MG63 (cell line): ENCODE results near the gene TP73. TPM values are rescaled to one million over a fixed set of nuclear protein-coding genes. Genes with fewer than 3 reads are reported as not detected.

Source experiments
- DNase-seq: peaks from one replicate; pipeline ENCODE4 v3.0.0-alpha.2; 2020
- H3K27me3 ChIP-seq: fragments of 250-450 bp; sonication (Bioruptor Pico); 2 replicates; pipeline ENCODE4 v1.5.1; 2020; ENCODE audit warnings: mild to moderate bottlenecking, moderate library complexity
- H3K36me3 ChIP-seq: fragments of 250-450 bp; sonication (Bioruptor Pico); 2 replicates; pipeline ENCODE4 v1.5.1; 2020; ENCODE audit warnings: mild to moderate bottlenecking, moderate library complexity
- H3K4me3 ChIP-seq: fragments of 250-450 bp; sonication (Bioruptor Pico); 2 replicates; pipeline ENCODE4 v1.5.1; 2020; ENCODE audit warnings: mild to moderate bottlenecking, moderate library complexity
- H3K9me3 ChIP-seq: fragments of 250-450 bp; sonication (Bioruptor Pico); 2 replicates; pipeline ENCODE4 v1.5.1; 2020; ENCODE audit warnings: mild to moderate bottlenecking, moderate library complexity
- total RNA-seq: library from RNA; depleted of rRNA; stranded (reverse); fragments of >200 nt; shearing (Covaris generic); gene quantifications from 2 replicates; pipeline ENCODE4 v1.2.3, GENCODE V29; 2014; ENCODE audit warnings: low replicate concordance

The TP73 gene
- total RNA-seq, 1 experiment from 2014 or later, result 3.1 TPM

- Histone ChIP-seq H3K27me3 (no peaks in the 10 kb centered on the region), H3K4me3 (no peak overlapping the region), H3K36me3 (no peaks in the 10 kb centered on the region; the same call in none of the 2 replicates), H3K9me3 (no peaks in the 10 kb centered on the region)
- no peak for DNase-seq
These were observed 80.2 kb downstream of the TP73 start for GRCh38 chr1:3732434-3733093.

DNA sequence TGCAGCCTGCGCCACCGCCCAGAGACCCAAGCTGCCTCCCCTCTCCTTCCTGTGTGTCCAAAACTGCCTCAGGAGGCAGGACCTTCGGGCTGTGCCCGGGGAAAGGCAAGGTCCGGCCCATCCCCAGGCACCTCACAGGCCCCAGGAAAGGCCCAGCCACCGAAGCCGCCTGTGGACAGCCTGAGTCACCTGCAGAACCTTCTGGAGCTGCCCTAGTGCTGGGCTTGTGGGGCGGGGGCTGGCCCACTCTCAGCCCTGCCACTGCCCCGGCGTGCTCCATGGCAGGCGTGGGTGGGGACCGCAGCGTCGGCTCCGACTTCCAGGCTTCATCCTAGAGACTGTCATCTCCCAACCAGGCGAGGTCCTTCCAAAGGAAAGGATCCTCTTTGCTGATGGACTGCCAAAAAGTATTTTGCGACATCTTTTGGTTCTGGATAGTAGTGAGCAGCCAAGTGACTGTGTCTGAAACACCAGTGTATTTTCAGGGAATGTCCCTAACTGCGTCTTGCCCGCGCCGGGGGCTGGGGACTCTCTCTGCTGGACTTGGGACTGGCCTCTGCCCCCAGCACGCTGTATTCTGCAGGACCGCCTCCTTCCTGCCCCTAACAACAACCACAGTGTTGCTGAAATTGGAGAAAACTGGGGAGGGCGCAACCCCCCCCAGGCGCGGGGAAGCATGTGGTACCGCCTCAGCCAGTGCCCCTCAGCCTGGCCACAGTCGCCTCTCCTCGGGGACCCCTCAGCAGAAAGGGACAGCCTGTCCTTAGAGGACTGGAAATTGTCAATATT is 81.0 kb downstream of the TP73 start:
- peaks cover 6% of the 10 kb centered on the region for H3K36me3 ChIP-seq
- no peaks in the 10 kb centered on the region for H3K9me3 ChIP-seq
- H3K4me3 ChIP-seq, result no peak overlapping the region
- H3K27me3 ChIP-seq, result no peaks in the 10 kb centered on the region
- DNase-seq, result no peak

DNA sequence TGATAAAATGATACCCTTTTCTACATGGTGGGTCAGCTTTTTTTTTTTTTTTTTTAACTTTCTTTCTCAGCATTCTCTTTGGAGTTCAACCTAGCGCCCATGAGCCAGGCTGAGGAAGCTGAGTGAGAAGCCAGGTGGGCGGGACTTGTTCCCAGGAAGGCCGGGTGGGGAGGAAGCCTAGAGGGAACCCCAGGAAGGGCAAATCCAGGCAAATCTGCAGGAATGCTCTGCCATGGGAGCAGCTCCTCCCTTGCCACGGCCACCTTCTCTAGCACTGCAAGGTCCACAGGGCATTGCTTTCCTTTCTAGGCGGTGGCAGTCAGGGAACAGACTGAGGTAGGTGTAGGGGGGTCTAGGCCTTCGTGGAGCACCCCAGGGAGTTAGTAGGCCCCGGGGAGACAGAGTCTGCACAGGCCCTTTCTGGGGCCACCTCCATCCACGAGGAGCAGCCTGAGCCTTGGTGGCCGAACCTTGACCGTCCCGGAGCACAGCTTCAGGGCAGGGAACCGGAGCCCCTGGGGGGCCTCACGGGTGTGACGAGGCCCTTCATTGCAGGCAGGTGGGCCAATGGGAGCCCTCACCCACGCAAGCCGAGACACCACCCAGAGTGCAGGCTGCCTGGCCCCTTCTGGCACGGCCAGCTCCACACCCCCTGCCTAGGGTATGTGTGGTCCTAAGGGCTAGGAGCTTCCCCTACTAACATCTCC is 81.7 kb downstream of the TP73 start:
- H3K27me3 ChIP-seq, result no peaks in the 10 kb centered on the region
- H3K4me3 ChIP-seq, result no peak overlapping the region
- H3K36me3 ChIP-seq, result peaks cover 8% of the 10 kb centered on the region
- no peak for DNase-seq
- H3K9me3 ChIP-seq, result no peaks in the 10 kb centered on the region

DNA sequence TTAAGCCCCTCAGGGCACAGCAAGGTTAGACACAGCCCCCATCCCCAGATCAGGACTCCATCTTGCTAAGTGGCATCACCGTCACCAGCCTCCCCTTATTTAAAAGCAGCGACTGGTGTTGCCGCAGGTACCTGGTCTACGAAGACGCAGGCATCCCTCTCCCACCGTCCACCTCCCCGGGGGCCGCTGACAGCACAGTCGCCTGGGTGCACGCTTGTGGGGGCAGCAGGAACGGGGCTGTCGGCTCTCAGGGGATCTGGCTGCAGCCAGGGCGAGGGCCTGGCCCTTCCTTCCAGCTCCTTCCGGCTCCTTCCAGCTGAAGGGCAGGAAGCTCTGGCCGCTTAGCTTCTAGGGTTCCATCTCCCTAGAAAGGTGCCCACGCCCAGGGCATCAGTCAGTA is 82.3 kb downstream of the TP73 start:
- DNase-seq, result no peak
- H3K4me3 ChIP-seq, result no peak overlapping the region
- H3K9me3 ChIP-seq, result no peaks in the 10 kb centered on the region
- H3K27me3 ChIP-seq, result no peaks in the 10 kb centered on the region
- peaks cover 8% of the 10 kb centered on the region for H3K36me3 ChIP-seq

- H3K4me3 ChIP-seq, result no peak overlapping the region
- DNase-seq, result no peak
- no peaks in the 10 kb centered on the region for H3K9me3 ChIP-seq
- peaks cover 10% of the 10 kb centered on the region for H3K36me3 ChIP-seq
- no peaks in the 10 kb centered on the region for H3K27me3 ChIP-seq
These were observed 82.8 kb downstream of the TP73 start for GRCh38 chr1:3735027-3735681.

- Histone ChIP-seq H3K36me3 (peaks cover 12% of the 10 kb centered on the region), H3K4me3 (no peak overlapping the region), H3K9me3 (no peaks in the 10 kb centered on the region), H3K27me3 (no peaks in the 10 kb centered on the region)
- DNase-seq, result no peak
These were observed 83.4 kb downstream of the TP73 start for GRCh38 chr1:3735688-3736087.

DNA sequence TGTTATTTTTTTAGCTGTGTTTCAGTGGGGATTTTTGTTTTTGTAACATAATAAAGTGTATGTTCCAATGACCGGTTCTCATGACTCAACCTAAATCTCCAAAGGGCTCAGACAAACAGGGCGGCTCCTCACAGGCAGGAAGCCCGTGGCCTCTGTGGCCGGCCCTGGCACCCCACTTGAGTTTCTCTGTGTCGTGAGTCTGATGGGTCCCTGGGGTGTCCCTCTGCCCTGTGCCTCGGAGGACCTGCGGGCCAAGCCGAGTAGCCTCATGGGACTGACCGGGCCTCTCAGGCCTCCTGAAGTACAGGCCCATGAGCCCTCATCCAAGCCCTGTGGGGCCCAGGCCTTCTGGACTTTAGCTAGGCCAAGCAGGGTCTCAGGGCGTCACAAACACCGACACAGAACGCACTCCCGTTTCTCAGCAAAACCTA is 83.8 kb downstream of the TP73 start:
- Histone ChIP-seq H3K27me3 (no peaks in the 10 kb centered on the region), H3K9me3 (no peaks in the 10 kb centered on the region), H3K4me3 (no peak overlapping the region), H3K36me3 (peaks cover 12% of the 10 kb centered on the region)
- DNase-seq, result no peak

GRCh38 chr1:3736708-3737107 is 84.4 kb downstream of the TP73 start:
- Histone ChIP-seq H3K4me3 (no peak overlapping the region), H3K9me3 (no peaks in the 10 kb centered on the region), H3K27me3 (no peaks in the 10 kb centered on the region), H3K36me3 (peaks cover 12% of the 10 kb centered on the region)
- no peak for DNase-seq

GRCh38 chr1:3738943-3739342 is 86.6 kb downstream of the TP73 start:
- H3K36me3 ChIP-seq, result peaks cover 19% of the 10 kb centered on the region
- DNase-seq, result no peak
- H3K4me3 ChIP-seq, result no peak overlapping the region
- H3K27me3 ChIP-seq, result no peaks in the 10 kb centered on the region
- no peaks in the 10 kb centered on the region for H3K9me3 ChIP-seq

GRCh38 chr1:3740042-3740441 is 87.7 kb downstream of the TP73 start:
- H3K27me3 ChIP-seq, result no peaks in the 10 kb centered on the region
- H3K4me3 ChIP-seq, result no peak overlapping the region
- no peak for DNase-seq
- H3K9me3 ChIP-seq, result no peaks in the 10 kb centered on the region
- peaks cover 19% of the 10 kb centered on the region for H3K36me3 ChIP-seq

DNA sequence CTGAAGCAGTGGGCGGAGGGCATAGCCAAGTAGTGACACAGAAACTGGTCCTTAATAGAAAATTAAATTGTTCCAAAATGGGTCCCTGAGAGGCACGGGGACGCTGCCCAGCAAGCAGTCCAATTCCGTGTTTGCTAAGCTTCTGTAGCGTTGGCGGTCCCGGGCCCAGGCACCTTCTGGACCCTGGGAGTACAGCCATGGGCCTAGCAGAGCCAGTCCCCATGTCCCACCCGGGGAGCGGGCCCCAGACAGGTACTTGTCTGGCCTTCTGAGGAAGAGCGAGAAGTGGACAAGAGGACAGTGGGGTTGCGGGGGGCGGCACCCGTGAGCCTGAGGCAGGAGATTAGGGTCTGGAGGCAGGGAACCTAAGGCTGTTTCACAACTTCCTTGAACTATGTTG is 88.4 kb downstream of the TP73 start:
- no peak overlapping the region for H3K4me3 ChIP-seq
- no peaks in the 10 kb centered on the region for H3K9me3 ChIP-seq
- DNase-seq, result no peak
- H3K36me3 ChIP-seq, result peaks cover 19% of the 10 kb centered on the region
- H3K27me3 ChIP-seq, result no peaks in the 10 kb centered on the region

- no peaks in the 10 kb centered on the region for H3K27me3 ChIP-seq
- no peak for DNase-seq
These were observed 89.5 kb downstream of the TP73 start for GRCh38 chr1:3741566-3742438.

DNA sequence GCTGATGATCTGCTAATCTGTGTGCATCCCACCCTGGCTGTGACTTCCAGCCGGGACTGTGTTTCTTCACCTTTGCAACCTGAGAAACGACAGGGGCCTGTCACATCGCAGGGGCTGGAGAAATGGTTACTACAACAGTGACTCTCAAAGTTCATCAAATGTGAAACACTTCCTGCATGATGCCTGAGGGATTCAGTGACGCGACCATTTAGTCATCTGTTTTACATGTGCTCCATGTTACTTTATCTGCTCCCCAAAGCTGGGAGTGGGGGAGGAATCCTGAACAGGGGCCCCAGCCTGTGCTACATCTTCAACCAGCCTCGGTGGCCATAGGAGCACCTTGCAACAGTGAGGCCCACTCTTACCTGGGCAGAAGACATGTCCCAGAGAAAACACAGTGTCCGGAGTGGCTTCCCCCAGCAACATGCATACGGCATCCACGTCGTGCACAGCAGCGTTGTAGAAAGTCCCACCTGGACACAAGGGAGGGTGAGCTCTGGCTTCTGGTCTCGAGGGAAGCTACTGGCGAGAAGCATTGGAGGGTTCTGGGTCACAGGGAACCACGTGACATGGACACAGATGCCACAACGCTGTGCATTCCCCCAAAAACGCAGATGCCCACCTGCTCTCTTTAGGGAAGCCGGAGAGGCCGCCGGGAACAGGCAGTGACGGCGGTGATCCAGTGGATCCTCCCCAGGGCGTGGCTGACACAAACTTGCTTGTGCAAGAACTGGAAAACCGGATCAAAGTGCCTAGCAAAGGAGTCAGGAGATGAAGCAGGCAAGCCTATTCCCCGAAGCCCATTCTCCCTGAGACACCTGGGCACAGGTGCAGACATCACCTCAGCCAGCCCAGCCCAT is 90.4 kb downstream of the TP73 start:
- no peak for DNase-seq
- H3K36me3 ChIP-seq, result peaks cover 19% of the 10 kb centered on the region
- no peaks in the 10 kb centered on the region for H3K27me3 ChIP-seq
- no peaks in the 10 kb centered on the region for H3K9me3 ChIP-seq
- H3K4me3 ChIP-seq, result no peak overlapping the region

More at GRCh38 chr1:3741566-3742438, 89.5 kb downstream of the TP73 start:
- no peaks in the 10 kb centered on the region for H3K9me3 ChIP-seq
- peaks cover 19% of the 10 kb centered on the region for H3K36me3 ChIP-seq
- H3K4me3 ChIP-seq, result no peak overlapping the region

GRCh38 chr1:3743421-3743820 is 91.1 kb downstream of the TP73 start:
- DNase-seq, result no peak
- Histone ChIP-seq H3K4me3 (no peak overlapping the region), H3K9me3 (no peaks in the 10 kb centered on the region), H3K36me3 (peaks cover 12% of the 10 kb centered on the region), H3K27me3 (no peaks in the 10 kb centered on the region)

GRCh38 chr1:3743826-3744225 is 91.5 kb downstream of the TP73 start:
- Histone ChIP-seq H3K9me3 (no peaks in the 10 kb centered on the region), H3K36me3 (peaks cover 11% of the 10 kb centered on the region), H3K4me3 (no peak overlapping the region), H3K27me3 (no peaks in the 10 kb centered on the region)
- DNase-seq, result no peak
